GM18508 (cell line): Measurements from ENCODE around the gene ZNF439.
"Not testable (repeated sequence)": the region's sequence is repeated elsewhere in the genome, so short reads cannot be mapped to it uniquely, and the experiment has no call there.

Experiments
- ATAC-seq: cut with Tn5 transposase; IDR thresholded peaks from one replicate; pipeline ENCODE4 v1.9.1; 2021; ENCODE audit warnings: moderate number of reproducible peaks; ENCODE audit not compliant: insufficient read depth, unreplicated experiment

The ZNF439 gene

DNA sequence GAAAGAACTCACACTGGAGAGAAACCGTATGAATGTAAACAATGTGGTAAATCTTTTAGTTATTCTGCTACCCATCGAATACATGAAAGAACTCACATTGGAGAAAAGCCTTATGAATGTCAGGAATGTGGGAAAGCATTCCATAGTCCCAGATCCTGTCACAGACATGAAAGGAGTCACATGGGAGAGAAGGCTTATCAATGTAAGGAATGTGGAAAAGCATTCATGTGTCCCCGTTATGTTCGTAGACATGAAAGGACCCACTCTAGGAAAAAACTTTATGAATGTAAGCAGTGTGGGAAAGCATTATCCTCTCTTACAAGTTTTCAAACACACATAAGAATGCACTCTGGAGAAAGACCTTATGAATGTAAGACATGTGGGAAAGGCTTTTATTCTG is 19.2 kb downstream of the ZNF439 start:
- ATAC-seq = not testable (repeated sequence)

DNA sequence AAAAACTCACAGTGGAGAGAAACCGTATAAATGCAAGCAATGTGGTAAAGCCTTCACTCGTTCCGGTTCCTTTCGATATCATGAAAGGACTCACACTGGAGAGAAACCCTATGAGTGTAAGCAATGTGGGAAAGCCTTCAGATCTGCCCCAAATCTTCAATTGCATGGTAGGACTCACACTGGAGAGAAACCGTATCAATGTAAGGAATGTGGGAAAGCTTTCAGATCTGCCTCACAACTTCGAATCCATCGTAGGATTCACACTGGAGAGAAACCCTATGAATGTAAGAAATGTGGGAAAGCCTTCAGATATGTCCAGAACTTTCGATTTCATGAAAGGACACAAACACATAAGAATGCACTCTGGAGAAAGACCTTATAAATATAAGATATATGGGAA is 19.7 kb downstream of the ZNF439 start:
- ATAC-seq = no peak

DNA sequence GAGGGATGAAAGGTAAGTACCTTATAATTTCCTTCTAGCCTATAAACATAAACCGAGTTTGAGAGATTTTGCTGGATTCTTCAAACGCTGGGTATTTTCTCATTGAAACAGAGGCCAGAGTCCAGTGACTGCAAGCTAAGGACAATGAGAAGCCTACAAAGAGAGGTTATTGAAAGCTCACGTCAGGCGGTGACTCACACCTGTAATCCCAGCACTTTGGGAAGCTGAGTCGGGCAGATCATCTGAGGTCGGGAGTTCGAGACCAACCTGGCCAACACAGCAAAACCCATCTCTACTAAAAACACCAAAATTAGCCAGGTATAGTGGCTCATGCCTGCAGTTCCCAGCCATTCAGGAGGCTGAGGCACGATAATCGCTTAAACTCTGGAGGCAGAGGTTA is 24.1 kb downstream of the ZNF439 start:
- no peak for ATAC-seq

DNA sequence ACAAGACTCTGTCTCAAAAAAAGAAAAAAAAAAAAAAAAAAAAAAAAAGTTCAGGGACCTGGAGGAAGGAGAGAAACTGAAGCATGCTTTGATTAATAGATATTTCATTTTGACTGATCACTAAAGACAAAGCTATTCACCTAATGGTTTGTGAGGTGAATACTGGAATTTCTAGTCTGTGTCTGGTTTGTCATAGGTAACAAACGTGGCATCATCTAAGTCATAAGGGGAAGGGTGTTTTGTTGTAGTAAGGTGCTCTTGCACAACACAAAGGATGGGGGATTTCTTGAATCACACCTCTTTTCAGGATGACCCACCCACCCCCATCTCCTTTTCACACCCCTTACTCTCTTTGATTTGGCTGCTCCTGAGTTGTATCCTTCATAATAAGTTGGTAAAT is 25.2 kb downstream of the ZNF439 start:
- no peak for ATAC-seq

DNA sequence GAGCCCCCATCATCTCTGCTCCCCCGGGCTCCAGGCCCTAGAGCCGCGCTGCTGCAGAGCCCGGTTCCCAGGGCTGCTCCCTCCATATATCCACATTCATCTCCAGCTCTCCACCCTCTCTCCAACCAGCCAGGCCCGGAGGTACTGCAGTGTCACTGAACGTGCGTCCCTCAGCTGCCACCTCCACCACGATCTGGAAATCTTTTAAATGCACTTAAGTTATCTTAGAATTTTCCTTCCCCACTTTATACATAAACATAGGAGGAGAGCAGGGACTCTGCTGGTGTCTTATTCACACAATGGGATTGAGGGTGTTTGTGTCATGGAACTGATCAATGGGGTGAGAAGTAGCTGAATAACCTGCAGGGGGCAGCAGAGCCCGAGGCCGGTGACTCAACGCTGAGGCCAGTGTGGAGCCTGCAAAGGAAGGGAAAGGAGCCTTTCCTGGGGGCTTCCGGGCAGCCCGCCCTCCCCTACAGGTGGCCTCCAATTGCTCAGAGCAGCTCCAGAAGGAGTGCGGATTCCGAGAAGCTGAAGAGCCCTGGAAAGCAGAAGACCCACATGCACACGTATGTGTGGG is 31.3 kb downstream of the ZNF439 start:
- not testable (repeated sequence) for ATAC-seq

DNA sequence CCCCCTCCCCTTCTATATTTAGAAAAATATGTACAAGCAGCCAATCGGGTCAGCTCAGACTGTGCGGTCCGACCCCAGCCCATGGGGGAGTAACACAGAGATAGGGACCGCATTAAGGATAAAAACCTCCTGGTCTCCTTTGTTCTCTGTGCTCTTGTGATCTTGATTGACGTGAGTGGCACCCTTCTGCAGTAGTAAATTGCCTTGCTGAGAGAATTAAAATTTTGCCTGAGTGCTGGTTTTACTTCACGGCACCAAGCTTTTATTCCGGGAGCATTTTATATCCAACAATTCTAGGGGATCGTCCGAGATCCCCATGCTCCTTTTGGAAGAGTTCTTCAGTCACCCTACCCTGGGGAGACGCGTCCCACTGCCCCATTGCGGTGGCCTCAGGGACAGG is 32.1 kb downstream of the ZNF439 start:
- ATAC-seq = no peak

DNA sequence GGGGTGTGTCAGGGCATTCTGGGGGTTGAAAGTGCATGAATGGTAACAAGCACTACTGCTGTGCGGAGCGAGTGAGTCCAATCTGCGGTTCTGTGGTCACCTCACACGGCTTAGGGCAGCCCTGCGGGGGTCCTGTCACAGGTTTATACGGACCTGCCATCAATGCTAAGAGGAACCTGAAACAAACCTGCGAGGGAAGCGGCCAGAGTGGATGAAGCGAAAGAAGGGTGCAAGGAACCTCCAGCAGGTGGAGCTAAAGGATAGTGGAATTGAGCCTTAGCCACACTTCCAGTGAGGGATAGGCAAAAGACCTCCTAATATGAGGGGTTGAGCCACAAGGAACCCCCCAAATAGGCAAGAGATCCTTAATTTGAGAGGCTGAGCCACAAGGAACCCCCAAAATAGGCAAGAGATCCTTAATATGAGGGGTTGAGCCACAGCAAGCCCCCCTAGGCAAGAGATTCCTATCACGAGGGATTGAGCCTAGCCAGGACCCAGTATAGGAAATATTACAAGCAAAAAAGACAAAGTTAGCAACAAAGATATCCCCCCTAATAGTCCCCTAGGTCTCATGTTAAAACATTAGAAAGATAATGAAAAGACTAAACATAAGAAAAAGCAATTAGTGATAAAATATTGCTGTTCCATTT is 32.8 kb downstream of the ZNF439 start:
- ATAC-seq = no peak

DNA sequence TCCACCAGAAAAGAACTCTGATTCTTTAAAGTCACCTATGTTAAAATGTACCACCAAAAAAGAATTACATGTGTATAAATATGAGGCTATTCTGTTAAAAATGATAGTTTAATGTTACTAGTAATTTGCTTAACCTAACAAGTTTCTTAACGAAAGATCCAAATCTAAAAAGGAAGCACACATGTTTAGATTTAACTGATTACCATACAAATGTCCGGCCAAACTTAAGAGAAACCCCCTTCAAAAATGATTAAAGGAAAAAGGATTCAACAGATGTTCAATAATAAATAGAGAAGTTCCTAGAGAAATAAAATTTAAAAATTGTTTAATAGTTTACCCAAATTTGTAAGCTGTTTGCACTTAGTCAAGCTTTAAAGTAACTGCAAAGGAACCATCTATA is 34.1 kb downstream of the ZNF439 start:
- ATAC-seq = no peak

DNA sequence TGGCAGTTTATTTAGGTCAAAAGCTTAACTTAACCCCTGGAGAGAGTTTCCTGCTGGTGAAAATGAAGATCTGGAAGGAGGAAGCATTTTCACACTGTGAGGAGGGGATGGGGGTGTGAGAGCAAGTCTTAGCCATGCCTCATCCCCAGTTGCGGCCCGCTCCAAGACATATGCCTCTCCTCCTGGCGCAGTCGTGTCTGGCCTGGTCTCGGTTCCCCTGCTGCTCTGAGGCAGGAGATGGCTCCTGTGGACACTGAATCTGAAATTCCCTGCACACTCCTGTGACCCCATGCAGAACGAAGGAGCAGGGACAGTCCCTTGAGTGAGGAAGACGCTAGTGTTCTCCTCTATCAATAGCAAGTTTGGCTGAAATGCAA is 38.7 kb downstream of the ZNF439 start:
- ATAC-seq = no peak

DNA sequence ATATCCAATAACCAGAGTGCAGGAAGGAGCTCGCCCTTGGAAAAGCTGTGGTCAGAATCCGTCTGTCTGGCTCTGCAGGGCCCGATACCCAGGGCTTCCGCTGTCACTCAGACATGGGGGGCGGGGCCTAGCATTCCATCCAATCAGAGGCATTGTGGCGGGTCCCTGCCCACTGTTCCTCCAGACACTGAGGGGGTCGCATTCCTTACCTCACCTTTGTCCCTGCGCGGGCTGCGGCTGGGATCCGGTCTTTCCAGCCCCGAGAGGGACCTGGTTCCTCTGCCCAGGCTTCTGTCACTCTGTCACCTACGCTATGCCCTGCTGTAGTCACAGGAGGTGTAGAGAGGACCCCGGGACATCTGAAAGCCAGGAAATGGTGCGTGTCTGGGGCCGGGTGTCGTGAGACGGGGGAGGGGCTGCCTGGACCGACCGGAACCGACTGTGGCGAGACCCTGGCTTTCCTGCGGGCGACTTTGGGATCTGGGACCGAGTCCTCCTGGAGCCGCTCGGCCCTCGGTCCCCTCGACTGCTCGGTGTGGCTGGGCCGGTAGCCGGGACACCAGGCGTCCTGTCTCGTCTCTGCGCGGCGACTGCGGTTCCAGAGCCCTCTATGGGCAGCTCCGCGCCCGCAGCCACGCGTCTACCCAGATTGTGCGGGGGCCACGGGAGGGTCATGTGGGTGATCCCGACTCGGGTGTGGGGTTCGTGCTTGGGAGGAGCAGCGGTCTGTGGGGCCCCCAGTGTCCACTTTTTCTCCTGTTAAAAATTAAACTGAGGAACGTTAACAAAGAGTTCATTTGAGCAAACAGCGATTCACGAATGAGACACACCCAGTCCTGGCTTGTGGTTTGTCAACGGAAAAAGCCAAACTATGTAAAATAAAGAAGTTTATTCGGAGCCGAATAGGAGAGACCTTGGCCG is 39.3 kb downstream of the ZNF439 start, which contains the start of gene ZNF69:
Gene ZNF69 (plus strand): TSS at position 172 of the 921 bp plus-strand sequence. CDS start 142 bp downstream, at position 314.
- ATAC-seq = no peak

DNA sequence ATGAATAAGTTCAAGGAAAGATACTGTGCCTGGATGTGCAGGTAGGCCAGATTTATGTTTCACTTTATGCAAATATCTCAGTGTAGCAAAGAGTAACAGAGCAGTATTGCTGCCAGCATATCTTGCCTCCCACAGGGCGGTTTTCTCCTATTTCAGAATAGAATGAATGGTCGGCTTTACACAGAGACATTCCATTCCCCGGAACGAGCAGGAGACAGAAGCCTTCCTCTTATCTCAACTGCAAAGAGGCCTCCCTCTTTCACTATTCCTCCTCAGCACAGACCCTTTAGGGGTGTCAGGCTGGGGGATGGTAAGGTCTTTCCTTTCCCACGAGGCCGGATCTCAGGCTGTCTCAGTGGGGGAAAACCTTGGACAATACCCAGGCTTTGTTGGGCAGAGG is 41.4 kb downstream of the ZNF439 start:
- not testable (repeated sequence) for ATAC-seq

DNA sequence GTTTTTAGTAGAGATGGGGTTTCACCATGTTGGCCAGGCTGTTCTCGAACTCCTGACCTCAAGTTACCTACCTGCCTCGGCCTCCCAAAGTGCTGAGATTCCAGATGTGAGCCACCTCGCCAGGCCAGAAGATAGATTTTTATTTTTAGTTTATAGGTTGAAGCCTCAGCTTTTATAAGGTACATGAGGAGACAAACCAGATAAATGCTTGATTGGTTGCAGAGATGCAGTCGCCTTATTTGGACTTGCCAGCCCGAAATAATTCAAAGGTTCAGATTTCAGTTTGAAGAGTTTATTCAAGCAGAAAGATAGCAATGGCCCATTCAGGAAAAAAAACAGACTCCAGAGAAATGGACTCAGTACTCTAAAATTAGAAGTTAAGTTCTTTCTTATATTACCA is 42.1 kb downstream of the ZNF439 start:
- no peak for ATAC-seq

DNA sequence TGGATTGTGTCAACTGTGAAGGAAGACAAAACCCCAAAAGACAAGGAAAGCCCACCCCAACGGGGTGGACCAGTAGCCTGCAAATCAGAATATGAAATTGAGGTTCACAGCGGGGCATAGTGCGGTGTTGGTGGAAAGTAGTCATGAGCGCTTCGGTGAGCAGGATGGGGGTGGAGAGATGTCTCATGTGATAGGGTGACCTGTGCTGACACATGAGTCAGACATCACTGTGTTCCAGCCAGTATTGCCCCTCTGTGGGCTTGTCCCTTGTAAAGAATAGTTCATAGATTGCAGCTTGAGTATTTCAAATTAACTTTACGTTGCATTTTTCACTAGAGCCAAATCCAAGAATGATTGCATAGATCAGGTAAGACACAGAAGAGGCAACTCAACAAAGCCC is 46.3 kb downstream of the ZNF439 start:
- ATAC-seq = no peak

DNA sequence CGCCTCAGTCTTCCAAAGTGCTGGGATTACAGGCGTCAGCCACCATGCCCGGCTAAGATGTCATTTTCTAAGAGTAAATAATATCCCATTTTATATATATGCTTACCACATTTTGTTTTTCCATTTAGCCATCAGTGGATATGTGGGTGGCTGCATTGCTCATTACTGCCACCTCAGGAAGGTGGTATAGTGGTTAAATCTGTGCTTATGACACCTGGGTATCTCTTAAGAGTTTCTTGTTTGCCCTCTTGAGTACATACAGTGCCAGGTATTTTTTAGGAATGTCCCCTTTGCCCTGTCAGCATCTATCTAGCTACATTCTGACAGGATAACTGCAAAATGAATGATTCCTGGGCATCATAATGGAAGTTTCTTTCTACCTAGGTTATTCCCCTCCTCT is 53.7 kb downstream of the ZNF439 start:
- ATAC-seq = no peak

DNA sequence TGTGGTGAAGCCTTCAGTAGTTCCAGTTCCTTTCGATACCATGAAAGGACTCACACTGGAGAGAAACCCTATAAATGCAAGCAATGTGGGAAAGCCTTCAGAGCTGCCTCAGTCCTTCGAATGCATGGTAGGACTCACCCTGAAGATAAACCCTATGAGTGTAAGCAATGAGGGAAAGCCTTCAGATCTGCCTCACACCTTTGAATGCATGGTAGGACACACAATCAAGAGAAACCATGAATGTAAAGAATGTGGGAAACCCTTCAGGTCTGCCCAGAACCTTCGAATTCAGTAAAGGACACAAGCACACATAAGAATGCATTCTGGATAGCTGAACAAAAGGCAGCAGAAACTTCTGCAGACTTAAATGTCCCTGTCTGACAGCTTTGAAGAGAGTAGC is 57.4 kb downstream of the ZNF439 start:
- ATAC-seq = no peak

DNA sequence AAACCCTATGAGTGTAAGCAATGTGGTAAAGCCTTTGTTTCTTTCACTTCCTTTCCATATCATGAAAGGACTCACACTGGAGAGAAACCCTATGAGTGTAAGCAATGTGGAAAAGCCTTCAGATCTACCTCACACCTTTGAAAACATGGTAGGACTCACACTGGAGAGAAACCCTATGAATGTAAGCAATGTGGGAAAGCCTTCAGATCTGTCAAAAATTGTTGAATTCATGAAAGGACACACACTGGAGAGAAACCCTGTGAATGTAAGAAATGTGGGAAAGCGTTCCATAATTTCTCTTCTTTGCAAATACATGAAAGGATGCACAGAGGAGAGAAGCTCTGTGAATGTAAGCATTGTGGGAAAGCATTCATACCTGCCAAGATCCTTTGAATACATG is 63.4 kb downstream of the ZNF439 start:
- not testable (repeated sequence) for ATAC-seq

DNA sequence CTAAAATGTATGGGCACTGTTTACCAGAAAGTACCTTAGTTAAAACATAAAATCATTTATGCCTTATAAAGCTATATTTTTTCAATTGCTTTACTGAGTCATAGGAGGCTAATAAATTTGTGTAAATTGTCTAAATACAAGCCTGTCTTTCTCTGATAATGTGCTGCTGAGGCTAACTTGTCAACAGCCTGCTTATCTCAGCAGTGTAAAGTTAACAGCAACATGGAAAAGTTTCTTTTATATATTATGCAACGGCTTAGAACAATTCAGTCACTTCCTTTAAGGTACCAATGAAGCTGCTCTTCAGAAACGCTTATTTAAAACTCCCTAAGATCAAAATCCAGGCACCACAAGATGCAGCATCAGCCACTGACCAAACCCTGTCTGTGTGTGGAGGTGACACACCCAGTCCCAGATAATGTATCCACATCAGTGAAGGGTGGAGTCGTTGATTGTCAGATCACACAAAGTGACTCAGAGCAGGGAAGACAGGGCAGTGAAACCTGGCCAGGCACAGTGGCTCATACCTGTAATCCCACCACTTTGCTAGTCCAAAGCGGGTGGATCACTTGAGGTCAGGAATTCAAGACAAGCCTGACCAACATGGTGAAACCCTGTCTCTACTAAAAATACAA is 66.0 kb downstream of the ZNF439 start:
- not testable (repeated sequence) for ATAC-seq
